DMS79 (cell line): ENCODE data around the gene REEP3.

Experiments used
- DNase-seq: peaks from one replicate; lab custom pipeline; 2025; lab: John Stamatoyannopoulos, UW

REEP3 gene

GRCh38 chr10:63588436-63589167, 67.4 kb downstream of the REEP3 start:
- DNase-seq: no peak

DNA sequence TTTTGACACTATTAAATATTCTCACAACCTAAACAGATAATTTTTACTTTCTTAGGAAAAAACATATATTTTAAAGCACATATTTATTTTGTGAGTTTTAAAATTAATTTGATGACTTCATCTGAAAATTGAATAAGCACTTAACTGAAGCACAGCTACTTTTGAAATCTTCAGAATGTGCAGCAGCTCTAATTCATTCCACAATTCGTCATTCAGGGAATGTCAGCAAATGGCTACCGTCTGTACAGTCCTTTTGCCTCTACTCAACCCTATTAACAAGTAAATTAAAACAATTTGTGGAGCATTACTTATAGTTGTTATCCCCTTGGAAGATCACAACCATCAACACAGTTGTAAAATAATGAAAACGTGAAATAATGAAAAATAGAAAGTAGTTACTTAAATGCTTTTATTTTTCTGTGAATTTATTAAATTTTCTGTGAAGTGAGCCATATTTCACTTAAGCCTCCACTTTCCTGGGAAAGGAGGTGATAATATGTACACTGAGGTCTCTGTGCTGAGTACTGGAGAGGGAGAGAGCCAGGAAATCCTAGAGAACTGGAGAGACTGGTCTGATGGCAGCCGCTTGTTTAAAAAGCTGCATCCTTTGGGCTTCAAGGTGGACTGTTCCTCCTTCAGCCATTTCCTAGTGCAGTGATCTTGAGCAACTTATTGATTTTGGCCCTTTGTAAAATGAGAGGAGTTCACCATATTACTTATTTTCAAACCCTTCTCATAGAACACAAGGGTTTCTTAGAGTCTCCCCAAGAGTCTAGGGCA, 70.6 kb downstream of the REEP3 start:
- DNase-seq: no peak

DNA sequence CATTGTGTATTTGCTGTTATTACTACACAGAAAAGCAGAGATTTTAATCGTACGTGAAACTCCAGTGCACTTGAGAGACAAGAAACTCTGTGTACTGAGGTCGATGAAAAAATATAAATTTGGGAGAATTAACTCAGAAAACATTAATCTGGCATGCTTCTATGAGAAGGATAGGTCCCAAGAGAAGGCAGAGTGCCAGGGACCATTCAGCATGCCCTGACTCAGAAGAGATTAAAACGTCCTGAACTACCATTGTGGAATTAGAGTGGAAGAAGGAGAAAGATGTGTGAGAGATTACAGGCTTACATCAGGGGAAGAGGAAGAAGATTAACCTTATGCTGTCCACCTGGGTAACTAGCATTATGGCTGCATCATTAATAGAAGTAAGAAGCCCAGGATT, 72.4 kb downstream of the REEP3 start:
- no peak for DNase-seq

- no peak for DNase-seq
These were observed 73.9 kb downstream of the REEP3 start for GRCh38 chr10:63595072-63595471.

DNA sequence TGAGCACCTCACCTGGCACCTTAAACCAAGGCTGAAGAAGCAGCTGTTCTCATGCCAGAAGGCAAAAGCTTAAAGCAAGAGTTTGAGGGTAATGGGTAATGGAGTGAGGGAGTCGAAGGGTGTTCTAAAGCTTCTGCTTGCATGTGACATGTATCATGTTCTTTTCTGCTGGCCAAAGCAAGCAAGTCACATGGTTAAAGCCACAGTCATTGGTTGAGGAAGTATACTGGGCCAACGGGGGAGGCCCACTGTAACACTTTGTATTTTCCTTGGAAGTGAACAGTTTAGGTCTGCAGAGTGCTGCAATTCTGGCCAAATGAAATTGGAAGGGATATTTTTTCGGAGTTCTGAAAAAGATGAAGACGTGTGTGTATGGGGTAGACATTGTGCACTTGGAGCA, 75.7 kb downstream of the REEP3 start:
- DNase-seq: no peak

DNA sequence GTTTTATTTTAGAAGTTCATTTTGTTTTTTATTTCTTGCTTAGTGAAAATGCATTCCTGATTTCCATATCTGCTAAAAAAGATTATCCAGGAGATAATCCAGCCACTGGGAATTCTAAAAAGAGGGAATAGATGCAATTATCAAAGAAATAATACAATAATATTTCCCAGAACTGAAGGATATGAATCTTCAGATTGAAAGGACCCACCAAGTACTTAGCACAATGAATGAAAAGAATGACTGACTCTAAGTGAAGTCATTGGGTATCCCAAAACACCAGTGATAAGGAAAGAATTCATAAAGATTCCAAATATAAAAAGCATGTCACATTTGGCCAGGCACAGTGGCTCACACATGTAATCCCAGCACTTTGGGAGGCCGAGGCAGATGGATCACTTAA, 79.3 kb downstream of the REEP3 start:
- DNase-seq: no peak

DNA sequence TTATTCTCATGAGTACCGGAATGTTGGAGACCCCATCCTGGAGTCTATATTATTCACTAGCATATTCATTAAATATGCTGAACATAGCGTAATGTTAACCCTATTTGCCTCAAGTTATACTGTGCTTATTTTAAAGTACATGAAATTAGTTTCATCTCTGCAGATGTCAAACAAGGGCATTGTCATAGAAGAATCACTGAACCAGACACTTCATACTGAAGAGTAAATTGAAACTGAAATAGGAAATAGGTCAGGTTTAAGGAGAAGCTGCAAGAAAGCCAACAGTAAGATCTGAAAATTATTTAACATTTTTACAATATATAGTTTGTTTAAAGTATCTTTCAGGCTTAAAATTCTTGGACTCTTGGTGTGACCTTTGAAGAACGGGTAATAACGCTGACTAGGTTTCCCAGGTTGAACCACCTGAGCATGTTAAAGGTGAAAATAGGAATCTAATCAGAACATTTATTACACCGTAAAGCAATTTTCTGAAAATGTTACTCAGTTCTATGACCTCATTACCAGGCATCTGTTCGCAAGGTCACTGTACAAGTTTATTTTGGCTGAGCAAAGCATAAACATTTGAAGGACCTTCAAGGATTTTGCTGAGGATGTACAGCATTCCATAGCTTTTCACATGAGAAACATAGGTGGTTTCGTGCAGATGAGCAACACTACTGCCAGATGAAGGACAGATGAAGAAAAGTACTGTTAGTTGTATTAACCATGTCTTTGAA, 82.7 kb downstream of the REEP3 start:
- no peak for DNase-seq

DNA sequence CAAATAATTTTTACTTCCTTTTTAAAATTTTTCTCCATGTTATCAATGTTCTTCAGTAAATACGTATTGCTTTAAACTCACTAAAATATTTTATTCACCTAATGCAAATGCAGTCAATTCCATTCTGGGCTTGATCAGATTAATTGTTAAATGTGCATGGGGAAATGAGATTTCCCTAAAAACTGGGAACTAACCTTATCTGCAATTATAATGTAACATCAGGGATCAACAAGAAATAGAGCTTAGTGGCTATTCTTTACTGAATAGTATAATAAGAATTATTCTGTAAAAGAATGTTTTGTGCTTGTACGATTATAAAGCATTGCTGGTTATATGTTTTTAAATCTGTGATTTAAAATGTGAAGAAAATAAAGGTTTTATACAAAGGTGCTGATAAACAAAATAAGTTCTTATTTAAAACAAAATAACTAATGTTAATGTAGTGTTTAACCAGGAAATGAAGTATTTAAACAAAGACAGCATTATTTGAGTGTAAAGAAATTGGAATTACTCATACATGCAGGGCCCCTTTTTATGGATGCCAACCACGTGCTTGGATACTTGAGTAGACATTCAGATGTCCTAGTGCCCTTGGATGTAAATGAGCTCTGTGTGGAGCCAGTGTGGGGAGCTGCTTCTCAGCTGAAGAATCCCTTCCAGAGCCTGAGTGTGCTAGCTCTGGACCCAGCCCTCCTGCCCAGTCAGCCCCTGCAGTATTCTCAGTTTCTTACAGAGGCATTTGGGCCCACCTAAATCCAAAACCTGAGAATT, 84.2 kb downstream of the REEP3 start:
- DNase-seq: no peak

GRCh38 chr10:63608511-63608910, 87.3 kb downstream of the REEP3 start:
- DNase-seq: no peak

- no peak for DNase-seq
These were observed 89.9 kb downstream of the REEP3 start for GRCh38 chr10:63611078-63611477.

DNA sequence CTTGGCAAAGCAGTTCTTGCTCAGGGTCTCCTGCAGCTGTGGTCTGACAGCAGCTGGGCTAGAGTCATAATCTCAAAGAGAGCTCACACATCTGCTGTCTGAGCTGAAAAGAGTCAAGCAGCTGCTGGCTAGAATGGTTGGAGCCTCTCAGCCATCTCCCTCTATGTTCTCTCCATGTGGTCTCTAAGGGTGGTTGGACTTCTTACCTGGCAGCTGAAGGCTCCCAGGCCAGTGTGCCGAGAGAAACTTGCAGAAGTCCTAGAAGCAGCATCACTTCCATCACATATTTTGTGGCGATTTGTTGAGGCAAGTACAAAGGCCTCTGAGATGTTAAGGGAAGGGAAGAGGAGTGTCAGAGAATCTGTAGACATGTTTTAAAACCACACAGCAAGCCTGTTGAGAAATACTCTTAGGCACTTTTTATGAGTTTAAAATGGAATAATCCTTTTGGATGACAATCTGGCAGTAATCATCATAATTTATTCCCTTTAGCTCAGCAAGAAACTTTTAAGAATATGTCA, 93.2 kb downstream of the REEP3 start:
- DNase-seq: no peak

- no peak for DNase-seq
These were observed 97.4 kb downstream of the REEP3 start for GRCh38 chr10:63618552-63618951.

GRCh38 chr10:63619426-63619825, 98.2 kb downstream of the REEP3 start:
- DNase-seq: no peak

GRCh38 chr10:63622097-63622496, 100.9 kb downstream of the REEP3 start:
- DNase-seq: no peak

DNA sequence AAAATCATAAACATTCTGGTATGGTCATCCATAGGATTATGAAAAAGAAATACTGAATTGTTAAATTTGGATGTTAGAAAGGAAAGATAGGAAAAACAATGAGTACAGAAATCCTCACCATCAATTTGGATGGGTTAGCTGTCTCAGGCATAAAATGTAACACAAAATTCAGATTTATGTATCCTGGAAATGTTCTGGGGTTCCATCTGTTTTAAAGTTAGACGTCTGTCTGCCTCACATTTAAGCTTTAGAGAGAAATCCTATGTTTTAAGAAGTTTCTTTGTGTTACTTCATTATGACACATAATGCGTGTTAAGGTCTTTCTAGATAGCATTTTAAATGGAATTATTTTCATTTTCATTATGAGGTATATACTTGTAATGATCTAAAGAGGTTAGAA, 103.5 kb downstream of the REEP3 start:
- DNase-seq: no peak

DNA sequence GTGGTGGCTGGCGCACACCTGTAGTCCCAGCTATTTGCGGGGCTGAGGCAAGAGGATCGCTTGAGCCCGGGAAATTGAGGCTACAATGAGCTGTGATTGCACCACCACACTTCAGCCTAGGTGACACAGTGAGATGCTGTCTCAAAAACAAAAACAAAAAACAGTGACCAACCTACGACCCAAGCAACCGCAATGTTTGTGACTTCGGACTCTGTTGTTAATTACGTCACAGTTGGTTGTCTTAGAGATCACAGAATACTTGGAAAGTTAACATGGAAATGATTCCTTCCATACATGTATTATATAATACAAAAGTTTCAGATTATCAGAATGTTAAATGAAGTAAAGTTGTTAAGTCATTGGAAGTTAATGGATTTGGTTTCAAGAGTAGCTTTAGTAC, 106.2 kb downstream of the REEP3 start:
- DNase-seq: no peak

- DNase-seq: no peak
These were observed 106.7 kb downstream of the REEP3 start for GRCh38 chr10:63627881-63628296.

DNA sequence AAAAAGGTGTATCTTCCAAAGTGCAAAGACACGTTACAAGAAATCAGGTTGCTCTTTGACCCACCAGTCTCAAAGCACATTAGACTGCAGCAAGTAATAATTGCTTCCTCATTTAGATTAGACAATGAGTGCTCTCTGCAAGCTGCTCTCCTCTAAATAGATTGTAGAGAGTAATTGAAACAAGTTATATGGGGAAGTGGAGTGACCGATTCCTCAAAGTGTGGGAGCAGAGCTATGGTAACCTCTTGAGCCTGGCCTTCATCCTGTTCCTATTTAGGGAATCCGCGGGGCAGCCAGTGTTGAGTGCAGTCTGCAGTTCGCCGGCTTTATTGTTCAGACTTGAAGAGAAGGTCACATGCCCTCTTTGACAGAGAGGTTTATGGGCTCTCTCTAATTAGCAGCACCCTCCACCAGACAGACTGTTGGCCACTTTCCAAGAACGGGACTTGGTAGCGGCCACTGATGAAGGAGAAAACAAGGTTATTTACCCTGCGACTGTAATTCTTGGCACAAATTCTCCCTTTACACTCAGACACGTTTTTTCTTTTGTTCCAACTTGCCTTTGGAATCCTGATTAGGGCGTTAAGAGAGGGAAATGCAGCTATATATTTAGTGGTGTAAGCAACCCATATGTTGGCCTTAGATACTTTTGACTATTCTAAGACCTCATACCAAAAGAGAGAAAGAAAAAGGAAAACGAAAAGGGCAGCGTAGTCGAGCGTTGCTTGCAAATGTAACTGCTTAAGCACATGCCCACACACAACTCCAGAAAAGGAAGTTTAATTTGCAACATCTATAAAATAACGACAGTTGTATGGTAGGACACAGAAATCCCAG, 107.5 kb downstream of the REEP3 start:
- peak; percentile 88 for DNase-seq

GRCh38 chr10:63629363-63630084, 108.3 kb downstream of the REEP3 start:
- peak; percentile 79 for DNase-seq
